Ishikawa (cell line): ENCODE results near the gene PBX1.

Experiments
- CEBPB ChIP-seq: IDR thresholded peaks from 2 replicates; pipeline ENCODE4 v1.6.1; 2012
- EP300 ChIP-seq: IDR thresholded peaks from 2 replicates; pipeline ENCODE4 v1.6.1; 2012; ENCODE audit warnings: borderline replicate concordance
- RAD21 ChIP-seq: IDR thresholded peaks from 2 replicates; pipeline ENCODE4 v1.6.1; 2012; ENCODE audit warnings: low read depth
- TAF1 ChIP-seq: IDR thresholded peaks from 2 replicates; pipeline ENCODE4 v1.6.1; 2012; ENCODE audit warnings: low read depth, mild to moderate bottlenecking
- TEAD4 ChIP-seq: IDR thresholded peaks from 2 replicates; pipeline ENCODE4 v1.6.1; 2012
- TF ChIP-seq, protein P1 (sequence below): IDR thresholded peaks from 2 replicates; pipeline ENCODE4 v1.6.1; 2012
- TF ChIP-seq, protein P2 (sequence below): IDR thresholded peaks from 2 replicates; pipeline ENCODE4 v1.6.1; 2012; ENCODE audit warnings: low read depth, mild to moderate bottlenecking

DNA sequence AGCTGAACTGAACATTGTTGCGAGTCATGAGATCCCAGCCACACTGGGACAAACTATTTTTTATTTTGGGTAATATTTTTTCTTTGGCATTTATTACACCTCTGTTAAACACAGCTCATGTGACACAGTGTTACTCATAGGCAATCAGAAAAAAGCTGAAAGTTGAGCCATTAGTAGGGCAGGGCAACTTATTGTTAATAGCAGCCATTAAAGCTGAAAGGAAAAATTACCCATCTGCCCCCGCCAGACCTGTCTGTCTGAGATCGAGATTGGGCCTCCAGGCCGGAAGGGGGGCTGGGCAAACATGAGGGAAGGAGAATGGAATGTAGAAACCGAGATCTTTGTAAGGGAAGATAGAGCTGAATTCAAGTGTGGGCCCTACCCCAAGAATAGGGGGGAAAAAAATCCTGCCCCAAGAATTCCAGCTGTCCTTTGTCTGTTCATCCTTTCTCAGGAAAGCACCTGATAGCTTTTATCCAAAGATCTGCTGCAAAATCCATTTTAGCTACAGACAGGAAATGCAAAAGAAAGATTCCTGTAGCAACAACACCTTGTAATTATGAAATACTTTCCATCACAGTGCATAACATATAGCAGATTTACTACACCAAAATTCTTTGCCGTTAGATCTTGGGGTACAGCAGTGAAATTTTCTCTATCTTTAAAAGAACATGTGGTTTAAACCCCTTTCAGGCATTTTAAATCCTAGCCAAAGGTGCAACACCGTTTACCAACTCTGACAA lies 212.8 kb downstream of the PBX1 start:
- TF ChIP-seq TEAD4 (peak; percentile 24), EP300 (no peak), TAF1 (no peak), RAD21 (no peak), CEBPB (no peak)
- TF ChIP-seq, protein P1, sequence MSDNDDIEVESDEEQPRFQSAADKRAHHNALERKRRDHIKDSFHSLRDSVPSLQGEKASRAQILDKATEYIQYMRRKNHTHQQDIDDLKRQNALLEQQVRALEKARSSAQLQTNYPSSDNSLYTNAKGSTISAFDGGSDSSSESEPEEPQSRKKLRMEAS, result no peak
- TF ChIP-seq, protein P2, sequence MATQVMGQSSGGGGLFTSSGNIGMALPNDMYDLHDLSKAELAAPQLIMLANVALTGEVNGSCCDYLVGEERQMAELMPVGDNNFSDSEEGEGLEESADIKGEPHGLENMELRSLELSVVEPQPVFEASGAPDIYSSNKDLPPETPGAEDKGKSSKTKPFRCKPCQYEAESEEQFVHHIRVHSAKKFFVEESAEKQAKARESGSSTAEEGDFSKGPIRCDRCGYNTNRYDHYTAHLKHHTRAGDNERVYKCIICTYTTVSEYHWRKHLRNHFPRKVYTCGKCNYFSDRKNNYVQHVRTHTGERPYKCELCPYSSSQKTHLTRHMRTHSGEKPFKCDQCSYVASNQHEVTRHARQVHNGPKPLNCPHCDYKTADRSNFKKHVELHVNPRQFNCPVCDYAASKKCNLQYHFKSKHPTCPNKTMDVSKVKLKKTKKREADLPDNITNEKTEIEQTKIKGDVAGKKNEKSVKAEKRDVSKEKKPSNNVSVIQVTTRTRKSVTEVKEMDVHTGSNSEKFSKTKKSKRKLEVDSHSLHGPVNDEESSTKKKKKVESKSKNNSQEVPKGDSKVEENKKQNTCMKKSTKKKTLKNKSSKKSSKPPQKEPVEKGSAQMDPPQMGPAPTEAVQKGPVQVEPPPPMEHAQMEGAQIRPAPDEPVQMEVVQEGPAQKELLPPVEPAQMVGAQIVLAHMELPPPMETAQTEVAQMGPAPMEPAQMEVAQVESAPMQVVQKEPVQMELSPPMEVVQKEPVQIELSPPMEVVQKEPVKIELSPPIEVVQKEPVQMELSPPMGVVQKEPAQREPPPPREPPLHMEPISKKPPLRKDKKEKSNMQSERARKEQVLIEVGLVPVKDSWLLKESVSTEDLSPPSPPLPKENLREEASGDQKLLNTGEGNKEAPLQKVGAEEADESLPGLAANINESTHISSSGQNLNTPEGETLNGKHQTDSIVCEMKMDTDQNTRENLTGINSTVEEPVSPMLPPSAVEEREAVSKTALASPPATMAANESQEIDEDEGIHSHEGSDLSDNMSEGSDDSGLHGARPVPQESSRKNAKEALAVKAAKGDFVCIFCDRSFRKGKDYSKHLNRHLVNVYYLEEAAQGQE, result no peak
